Endothelial cell (in vitro differentiated cells): ENCODE results near the gene PYGM. TPM values are rescaled to one million over a fixed set of nuclear protein-coding genes. Genes with fewer than 3 reads are reported as not detected.
A peak's percentile ranks its signal among the peaks of the same experiment; 100 is the strongest.
"Not testable (repeated sequence)": the region's sequence is repeated elsewhere in the genome, so short reads cannot be mapped to it uniquely, and the experiment has no call there.

Experiments used
- DNase-seq: peaks from one replicate; pipeline ENCODE4 v3.0.0; 2021; ENCODE audit warnings: low spot score
- H3K27ac Mint-ChIP-seq: one replicate; pipeline ENCODE4 v1.8.0; 2021; ENCODE audit warnings: mixed read lengths, inconsistent platforms; ENCODE audit not compliant: unreplicated experiment
- H3K27me3 Mint-ChIP-seq: one replicate; pipeline ENCODE4 v1.8.0; 2021; ENCODE audit warnings: mild to moderate bottlenecking, moderate library complexity, mixed read lengths, inconsistent platforms; ENCODE audit not compliant: unreplicated experiment
- H3K36me3 Mint-ChIP-seq: one replicate; pipeline ENCODE4 v1.8.0; 2021; ENCODE audit warnings: mild to moderate bottlenecking, low read depth, mixed read lengths, inconsistent platforms; ENCODE audit not compliant: unreplicated experiment
- H3K4me1 Mint-ChIP-seq: one replicate; pipeline ENCODE4 v1.8.0; 2021; ENCODE audit warnings: mild to moderate bottlenecking, mixed read lengths, inconsistent platforms; ENCODE audit not compliant: unreplicated experiment
- H3K4me3 Mint-ChIP-seq: one replicate; pipeline ENCODE4 v1.8.0; 2021; ENCODE audit warnings: mild to moderate bottlenecking, mixed read lengths, inconsistent platforms; ENCODE audit not compliant: unreplicated experiment
- H3K9me3 Mint-ChIP-seq: one replicate; pipeline ENCODE4 v1.8.0; 2021; ENCODE audit warnings: mixed read lengths, inconsistent platforms; ENCODE audit not compliant: unreplicated experiment
- CTCF ChIP-seq: fragments of 200-600 bp; sonication (generic); IDR thresholded peaks from one replicate; pipeline ENCODE4 v1.5.0; 2021; ENCODE audit warnings: antibody characterized with exemption; ENCODE audit not compliant: unreplicated experiment
- total RNA-seq: library from RNA; stranded (reverse); fragmentation: NEBNext Ultra II Directional; extraction: Animal tissue kit (Norgen Biotek cat#: 25700); gene quantifications from one replicate; pipeline ENCODE4 v1.2.1, GENCODE V29; 2021; ENCODE audit not compliant: unreplicated experiment

PYGM gene
- total RNA-seq, 1 donor from 2014 or later, result 0.26 TPM

GRCh38 chr11:64710418-64711137 is 49.2 kb downstream of the PYGM start:
- peak overlapping the region; percentile 6 for H3K4me3 Mint-ChIP-seq
- peaks cover 5% of the 10 kb centered on the region for H3K36me3 Mint-ChIP-seq
- DNase-seq, result no peak
- no peak overlapping the region for H3K27ac Mint-ChIP-seq
- H3K9me3 Mint-ChIP-seq, result no peaks in the 10 kb centered on the region
- peaks cover 32% of the 10 kb centered on the region for H3K27me3 Mint-ChIP-seq
- TF ChIP-seq CTCF, result no peak
- H3K4me1 Mint-ChIP-seq, result peaks cover 24% of the 10 kb centered on the region

GRCh38 chr11:64705501-64705900 is 54.3 kb downstream of the PYGM start:
- no peaks in the 10 kb centered on the region for H3K36me3 Mint-ChIP-seq
- H3K4me3 Mint-ChIP-seq, result no peak overlapping the region
- no peak for TF ChIP-seq CTCF
- no peak overlapping the region for H3K27ac Mint-ChIP-seq
- no peaks in the 10 kb centered on the region for H3K9me3 Mint-ChIP-seq
- peaks cover 10% of the 10 kb centered on the region for H3K27me3 Mint-ChIP-seq
- H3K4me1 Mint-ChIP-seq, result peaks cover 8% of the 10 kb centered on the region
- no peak for DNase-seq

GRCh38 chr11:64703048-64703447 is 56.7 kb downstream of the PYGM start:
- Mint-ChIP-seq H3K27ac (no peak overlapping the region), H3K4me3 (no peak overlapping the region), H3K36me3 (no peaks in the 10 kb centered on the region), H3K4me1 (peaks cover 4% of the 10 kb centered on the region), H3K9me3 (no peaks in the 10 kb centered on the region), H3K27me3 (peaks cover 7% of the 10 kb centered on the region)
- DNase-seq, result no peak
- TF ChIP-seq CTCF, result no peak

- DNase-seq, H3K36me3 Mint-ChIP-seq, H3K9me3 Mint-ChIP-seq, H3K27me3 Mint-ChIP-seq, H3K4me3 Mint-ChIP-seq, H3K27ac Mint-ChIP-seq, H3K4me1 Mint-ChIP-seq: not testable (repeated sequence)
Measured at GRCh38 chr11:64701956-64702355, 57.8 kb downstream of the PYGM start.

- TF ChIP-seq CTCF, result no peak
- no peak overlapping the region for H3K4me3 Mint-ChIP-seq
- no peaks in the 10 kb centered on the region for H3K9me3 Mint-ChIP-seq
- peaks cover 20% of the 10 kb centered on the region for H3K4me1 Mint-ChIP-seq
- H3K36me3 Mint-ChIP-seq, result no peaks in the 10 kb centered on the region
- DNase-seq, result no peak
- H3K27ac Mint-ChIP-seq, result no peak overlapping the region
- peaks cover 8% of the 10 kb centered on the region for H3K27me3 Mint-ChIP-seq
Measured at GRCh38 chr11:64698427-64698826, 61.3 kb downstream of the PYGM start.
